ENCODE results near the gene BRD3. TPM values are rescaled to one million over a fixed set of nuclear protein-coding genes. Genes with fewer than 3 reads are reported as not detected.
A peak's percentile ranks its signal among the peaks of the same experiment; 100 is the strongest.

Gene BRD3
- total RNA-seq, 1 donor from 2014 or later: 128 TPM

GRCh38 chr9:134024828-134025605, 42.8 kb downstream of the BRD3 start, which contains the start of gene BRD3OS:
BRD3OS (plus strand) TSS chr9:134025481; CDS start chr9:134026748, 1,267 bp downstream.
- peak; percentile 97 for DNase-seq
- peaks cover 16% of the 10 kb centered on the region for H3K27me3 Mint-ChIP-seq (ENCODE audit: unreplicated experiment)
- no peaks in the 10 kb centered on the region for H3K36me3 Mint-ChIP-seq (ENCODE audit: unreplicated experiment)
- H3K9me3 Mint-ChIP-seq (ENCODE audit: unreplicated experiment): peaks cover 11% of the 10 kb centered on the region
- no peak for TF ChIP-seq CTCF (IDR thresholded peaks at IDR 0.05; ENCODE audit: partially characterized antibody, unreplicated experiment)
- H3K4me3 Mint-ChIP-seq (ENCODE audit: unreplicated experiment): peak within 1 kb of the TSS; percentile 85
- peak within 1 kb of the TSS; percentile 59 for H3K27ac Mint-ChIP-seq (ENCODE audit: unreplicated experiment)
- peaks cover 19% of the 10 kb centered on the region for H3K4me1 Mint-ChIP-seq (ENCODE audit: low read depth, unreplicated experiment)

- Mint-ChIP-seq H3K9me3 (ENCODE audit: unreplicated experiment) (peaks cover 11% of the 10 kb centered on the region), H3K27ac (ENCODE audit: unreplicated experiment) (peak overlapping the region; percentile 33), H3K27me3 (ENCODE audit: unreplicated experiment) (peaks cover 16% of the 10 kb centered on the region), H3K4me3 (ENCODE audit: unreplicated experiment) (peak overlapping the region; percentile 66), H3K36me3 (ENCODE audit: unreplicated experiment) (no peaks in the 10 kb centered on the region), H3K4me1 (ENCODE audit: low read depth, unreplicated experiment) (peaks cover 19% of the 10 kb centered on the region)
- no peak for DNase-seq
- no peak for TF ChIP-seq CTCF (IDR thresholded peaks at IDR 0.05; ENCODE audit: partially characterized antibody, unreplicated experiment)
Observed at GRCh38 chr9:134024214-134024792, 43.5 kb downstream of the BRD3 start.

GRCh38 chr9:134014946-134015345, 52.9 kb downstream of the BRD3 start:
- Mint-ChIP-seq H3K4me1 (ENCODE audit: low read depth, unreplicated experiment) (no peaks in the 10 kb centered on the region), H3K27ac (ENCODE audit: unreplicated experiment) (no peak overlapping the region), H3K9me3 (ENCODE audit: unreplicated experiment) (peaks cover 17% of the 10 kb centered on the region), H3K4me3 (ENCODE audit: unreplicated experiment) (no peak overlapping the region), H3K27me3 (ENCODE audit: unreplicated experiment) (peaks cover 12% of the 10 kb centered on the region), H3K36me3 (ENCODE audit: unreplicated experiment) (peaks cover 4% of the 10 kb centered on the region)
- TF ChIP-seq CTCF (IDR thresholded peaks at IDR 0.05; ENCODE audit: partially characterized antibody, unreplicated experiment): no peak
- no peak for DNase-seq

- TF ChIP-seq CTCF (IDR thresholded peaks at IDR 0.05; ENCODE audit: partially characterized antibody, unreplicated experiment): no peak
- Mint-ChIP-seq H3K27me3 (ENCODE audit: unreplicated experiment) (peaks cover 17% of the 10 kb centered on the region), H3K4me3 (ENCODE audit: unreplicated experiment) (no peak overlapping the region), H3K4me1 (ENCODE audit: low read depth, unreplicated experiment) (no peaks in the 10 kb centered on the region), H3K36me3 (ENCODE audit: unreplicated experiment) (peaks cover 4% of the 10 kb centered on the region), H3K27ac (ENCODE audit: unreplicated experiment) (peak overlapping the region; percentile 55), H3K9me3 (ENCODE audit: unreplicated experiment) (peaks cover 20% of the 10 kb centered on the region)
- no peak for DNase-seq
Observed at GRCh38 chr9:134011401-134011800, 56.4 kb downstream of the BRD3 start.

Measured in glutamatergic neuron (in vitro differentiated cells).